GM19328 (cell line): ENCODE data around the gene CPEB1.
"Not testable (repeated sequence)": the region's sequence is repeated elsewhere in the genome, so short reads cannot be mapped to it uniquely, and the experiment has no call there.

Source experiments
- ATAC-seq: cut with Tn5 transposase; IDR thresholded peaks from one replicate; pipeline ENCODE4 v1.9.1; 2021; ENCODE audit warnings: mild to moderate bottlenecking, moderate library complexity; ENCODE audit not compliant: unreplicated experiment

The CPEB1 gene

DNA sequence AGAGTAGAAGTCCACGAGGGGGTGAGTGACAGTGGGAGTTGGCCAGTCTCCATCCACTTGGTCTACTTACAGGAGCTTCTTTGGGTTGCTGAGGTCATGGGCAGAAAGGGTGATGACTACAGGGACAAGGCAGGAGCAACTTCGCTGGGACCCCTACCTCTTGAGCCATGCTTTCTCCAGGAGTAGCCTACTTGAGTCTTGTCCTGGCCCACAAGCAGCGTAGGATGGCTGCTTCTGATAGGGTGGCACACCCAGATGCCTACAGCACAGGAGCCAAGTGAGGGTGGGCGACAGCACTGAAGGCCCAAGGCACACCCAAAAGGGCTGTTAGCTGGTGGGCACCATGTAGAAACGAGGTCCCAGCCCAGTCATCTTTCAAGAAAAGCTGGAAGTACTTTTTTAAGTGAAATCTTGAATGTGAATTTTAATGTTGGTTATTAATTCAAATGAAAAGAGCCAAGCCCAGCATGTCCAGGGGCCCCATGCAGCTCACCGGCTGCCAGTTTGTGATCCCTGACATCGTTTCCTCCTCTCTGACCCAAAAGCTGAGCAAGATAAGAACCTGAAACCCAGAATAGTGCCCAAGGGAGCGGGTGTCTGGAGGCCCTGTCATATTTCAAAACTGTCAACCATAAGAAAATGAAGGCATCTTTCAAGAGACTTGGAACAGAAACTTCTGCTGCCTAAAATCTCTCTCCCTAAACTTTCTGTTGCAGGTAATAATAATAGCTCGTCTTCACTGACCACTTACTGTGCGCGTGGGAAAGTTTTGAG, 2.2 kb upstream of the CPEB1 start:
- ATAC-seq: no peak

- ATAC-seq: no peak
Observed at GRCh38 chr15:82648257-82649103, 1.3 kb upstream of the CPEB1 start.

DNA sequence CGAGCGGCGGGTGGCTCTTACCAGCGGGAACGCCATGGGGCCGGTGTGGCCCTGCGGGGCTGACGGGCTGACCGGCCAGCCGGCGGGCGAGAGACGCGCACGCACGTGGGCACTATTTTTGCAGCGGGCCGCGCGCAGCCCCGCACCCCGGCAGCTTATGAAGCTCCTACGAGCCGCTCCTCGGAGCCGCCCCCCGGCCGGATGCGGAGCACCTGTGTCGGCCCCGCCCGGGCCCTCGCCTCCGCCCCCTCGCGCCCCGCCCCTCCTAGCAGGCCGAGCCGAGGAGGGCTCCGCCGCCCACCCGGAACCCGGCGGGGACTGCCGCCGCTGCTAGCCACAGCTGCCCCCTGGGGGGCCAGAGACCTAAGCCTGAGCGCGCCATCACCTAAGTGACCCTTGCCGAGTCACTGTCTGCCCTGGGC, 683 bp upstream of the CPEB1 start:
- ATAC-seq: no peak

GRCh38 chr15:82646250-82647044, 716 bp downstream of the CPEB1 start:
- ATAC-seq: no peak

DNA sequence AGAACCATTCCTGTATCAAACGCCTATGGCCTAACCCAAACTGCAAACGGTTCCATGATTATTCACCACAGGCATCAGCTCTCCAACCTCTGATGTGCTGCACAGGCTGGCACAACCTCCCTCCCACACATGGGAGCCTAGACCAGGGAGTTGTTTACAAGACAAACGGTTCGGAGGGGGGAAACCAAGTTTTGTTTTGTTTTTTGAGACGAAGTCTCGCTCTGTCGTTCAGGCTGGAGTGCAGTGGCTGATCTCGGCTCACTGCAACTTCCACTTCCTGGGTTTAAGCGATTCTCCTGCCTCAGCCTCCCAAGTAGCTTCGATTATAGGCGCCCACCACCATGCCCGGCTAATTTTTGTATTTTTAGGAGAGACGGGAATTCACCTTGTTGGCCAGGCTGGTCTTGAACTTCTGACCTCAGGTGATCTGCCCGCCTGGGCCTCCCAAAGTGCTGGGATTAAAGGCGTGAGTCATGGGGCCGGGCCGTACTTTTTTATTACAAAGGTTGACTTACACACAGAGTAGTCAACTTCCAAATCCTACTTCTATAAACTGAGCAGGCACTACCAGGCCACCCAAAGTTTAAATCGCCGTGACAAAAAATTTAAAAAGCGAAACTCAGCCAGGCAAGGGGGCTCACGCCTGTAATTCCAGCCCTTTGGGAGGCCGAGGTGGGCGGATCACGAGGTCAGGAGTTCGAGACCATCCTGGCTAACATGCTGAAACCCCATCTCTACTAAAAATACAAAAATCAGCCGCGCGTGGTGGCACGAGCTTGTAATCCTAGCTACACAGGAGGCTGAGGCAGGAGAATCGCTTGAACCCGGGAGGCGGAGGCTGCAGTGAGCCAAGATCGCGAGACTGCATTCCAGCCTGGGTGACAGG, 2.0 kb downstream of the CPEB1 start:
- ATAC-seq: not testable (repeated sequence)

GRCh38 chr15:82643992-82644391, 3.2 kb downstream of the CPEB1 start:
- ATAC-seq: no peak

DNA sequence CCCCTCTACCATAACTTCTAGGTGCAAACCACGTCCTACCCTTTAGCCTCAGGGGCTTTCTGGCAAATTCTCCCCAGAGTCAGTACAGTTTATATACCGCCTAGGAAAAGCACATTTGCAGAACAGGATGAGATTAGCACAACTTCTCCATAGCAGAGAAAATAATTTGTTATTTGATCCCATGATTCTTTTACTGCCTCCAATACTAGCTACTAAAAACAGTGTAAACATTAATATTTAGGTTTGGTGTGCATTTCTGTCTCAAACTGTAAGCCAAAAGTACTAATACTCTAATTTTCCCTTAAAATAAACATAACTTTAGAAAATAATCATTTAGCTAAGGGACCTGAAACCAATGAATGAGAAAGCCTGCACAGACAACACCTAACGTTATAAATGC, 4.5 kb downstream of the CPEB1 start:
- ATAC-seq: no peak

DNA sequence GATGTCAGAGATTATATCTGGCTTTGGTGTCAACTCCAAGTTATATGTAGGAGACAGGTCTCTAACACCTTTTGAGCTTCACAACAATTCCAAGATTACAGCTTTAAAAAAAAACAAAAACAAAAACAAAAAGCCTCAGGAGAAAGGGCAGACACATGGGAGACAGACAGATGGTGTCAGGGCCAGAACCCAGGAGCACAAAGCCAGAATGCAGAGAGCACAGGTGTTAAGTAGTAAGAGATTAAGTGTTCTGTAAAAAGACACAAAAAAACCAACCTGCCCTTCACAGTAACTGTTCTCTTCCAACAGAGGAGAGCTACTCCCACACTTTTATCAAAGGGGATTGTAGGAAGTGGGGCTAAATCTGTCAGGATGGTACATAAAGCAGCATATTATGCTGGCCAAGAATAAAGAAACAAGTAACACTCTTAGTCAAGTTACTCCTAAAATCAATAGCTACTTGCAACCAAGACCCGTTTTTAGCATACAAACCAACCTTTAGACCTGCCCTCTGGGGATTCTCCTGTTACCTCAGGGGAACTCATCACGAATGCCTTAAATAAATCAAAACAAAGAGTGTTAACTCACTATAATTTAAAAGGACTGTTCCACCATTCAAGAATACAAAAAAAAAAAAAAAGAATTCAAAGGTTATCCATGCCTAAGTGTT, 5.9 kb downstream of the CPEB1 start:
- no peak for ATAC-seq

- no peak for ATAC-seq
Observed at GRCh38 chr15:82640672-82641071, 6.5 kb downstream of the CPEB1 start.

- no peak for ATAC-seq
Observed at GRCh38 chr15:82635798-82636197, 11.4 kb downstream of the CPEB1 start.

DNA sequence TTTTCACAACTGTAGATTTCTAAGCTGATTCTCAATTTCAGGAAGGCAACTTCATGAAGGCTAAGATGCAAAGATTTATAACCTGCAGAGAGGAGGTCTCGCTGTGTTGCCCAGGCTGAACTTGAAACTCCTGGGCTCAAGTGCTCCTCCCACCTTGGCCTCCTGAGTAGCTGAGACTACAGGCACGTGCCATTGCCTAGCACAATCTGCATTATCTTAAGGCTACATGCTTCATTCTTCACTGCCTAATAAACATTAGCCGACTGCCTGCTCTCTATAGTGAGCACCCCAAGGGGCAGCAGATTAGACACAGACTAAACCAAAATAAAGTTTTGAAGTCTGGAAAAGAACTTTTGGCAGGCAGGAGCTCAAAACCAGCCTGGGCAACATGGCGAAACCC, 17.1 kb downstream of the CPEB1 start:
- no peak for ATAC-seq

- ATAC-seq: no peak
Observed at GRCh38 chr15:82625136-82625535, 22.0 kb downstream of the CPEB1 start.

DNA sequence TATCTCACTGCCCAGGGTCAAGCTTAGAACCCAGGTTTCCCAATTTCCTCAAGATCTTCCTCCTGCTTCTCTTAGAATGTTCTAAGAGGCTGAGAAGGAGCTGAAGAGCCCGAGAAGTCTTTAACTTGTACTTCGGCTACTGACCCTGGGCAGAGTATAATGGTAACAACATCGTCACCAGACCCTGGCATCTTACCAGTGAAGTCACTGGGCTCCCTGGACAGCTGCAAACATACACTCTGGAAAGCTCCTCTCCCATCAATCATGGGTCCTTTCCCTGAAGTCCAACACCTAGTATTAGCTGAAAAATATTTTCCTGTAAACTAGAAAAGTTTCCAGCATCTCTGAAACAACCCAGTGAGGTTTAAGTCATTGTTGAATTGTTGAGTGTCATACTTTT, 22.7 kb downstream of the CPEB1 start:
- no peak for ATAC-seq

- ATAC-seq: no peak
Observed at GRCh38 chr15:82624008-82624407, 23.2 kb downstream of the CPEB1 start.

GRCh38 chr15:82621970-82622369, 25.2 kb downstream of the CPEB1 start:
- ATAC-seq: no peak

GRCh38 chr15:82613747-82614146, 33.4 kb downstream of the CPEB1 start:
- ATAC-seq: no peak

- ATAC-seq: no peak
Observed at GRCh38 chr15:82611348-82611747, 35.8 kb downstream of the CPEB1 start.

- ATAC-seq: no peak
Observed at GRCh38 chr15:82602195-82602594, 45.0 kb downstream of the CPEB1 start.

DNA sequence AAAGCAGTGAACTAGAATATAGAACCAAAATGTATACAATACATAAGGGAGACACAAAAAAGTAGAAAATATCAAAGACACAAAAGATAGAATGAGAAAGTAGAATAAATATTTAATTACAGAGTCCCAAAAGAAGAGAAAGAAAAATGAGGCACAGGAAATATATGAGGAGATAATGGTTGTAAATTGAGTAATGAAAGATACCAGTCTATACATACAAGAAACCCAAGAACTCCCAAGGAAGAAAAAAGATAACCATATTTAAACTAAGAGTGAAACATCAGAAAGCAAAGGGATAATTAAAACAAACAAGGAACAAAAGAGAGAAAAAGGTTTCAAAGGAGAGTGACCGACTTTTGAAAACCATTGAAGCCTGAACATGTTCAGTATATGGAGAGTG, 47.3 kb downstream of the CPEB1 start:
- no peak for ATAC-seq

GRCh38 chr15:82597815-82598214, 49.3 kb downstream of the CPEB1 start:
- ATAC-seq: no peak
